AG20443 (cell line): Measurements from ENCODE around the gene AKT2.

Experiments
- DNase-seq: peaks from one replicate; pipeline ENCODE4 v3.0.0; 2012; ENCODE audit warnings: low spot score, mixed read lengths

The AKT2 gene

DNA sequence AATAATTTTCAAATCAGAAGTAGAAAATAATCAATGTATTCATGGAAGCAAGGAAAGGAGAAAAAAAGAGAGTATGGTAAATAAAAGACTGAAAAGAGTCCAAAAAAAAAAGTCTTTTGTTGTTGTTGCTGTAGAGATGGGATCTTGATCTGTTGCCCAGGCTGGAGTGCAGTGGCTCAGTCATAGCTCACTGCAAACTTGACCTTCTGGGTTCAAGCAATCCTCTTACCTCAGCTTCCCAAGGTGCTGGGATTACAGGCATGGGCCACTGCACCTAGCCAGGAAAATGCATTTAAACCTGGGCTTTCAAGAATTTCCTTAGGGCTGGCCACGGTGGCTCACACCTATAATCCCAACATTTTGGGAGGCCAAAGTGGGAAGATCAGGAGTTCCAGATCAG, 100.9 kb downstream of the AKT2 start:
- no peak for DNase-seq
